IMR-90 (cell line): ENCODE results near the gene EBP. TPM values are rescaled to one million over a fixed set of nuclear protein-coding genes. Genes with fewer than 3 reads are reported as not detected.

ENCODE experiments used
- ATAC-seq: fragments of 200-7000 bp; cut with Tn5 transposase; 2 replicates; pipeline ENCODE4 v1.9.1; 2020; ENCODE audit warnings: low read depth, mild to moderate bottlenecking, moderate library complexity
- BruUV-seq: library from RNA; stranded (reverse); fragments of 400-500 nt; replicated peaks from 2 replicates; lab custom pipeline; 2021; lab: Mats Ljungman, UMichigan
- CTCF ChIA-PET: fragments of 300-600 bp; formaldehyde crosslinking; extraction: SDS; loops from one replicate; lab custom pipeline; 2021; ENCODE audit warnings: antibody characterized with exemption; lab: Yijun Ruan, JAX
- POLR2A ChIA-PET: fragments of 300-600 bp; sonication (Branson Sonifier 250); formaldehyde crosslinking; loops from one replicate; lab custom pipeline; 2022; ENCODE audit warnings: antibody characterized with exemption; ENCODE audit not compliant: unreplicated experiment; lab: Charles Lee
- DNase-seq: peaks from one replicate; pipeline ENCODE4 v3.0.0; 2013
- H2AFZ ChIP-seq: replicated peaks from 2 replicates; pipeline ENCODE3; 2013; ENCODE audit warnings: low read length, mild to moderate bottlenecking; ENCODE audit not compliant: poor library complexity
- H2AK5ac ChIP-seq: 2 replicates; pipeline ENCODE4 v1.6.1; 2013; ENCODE audit warnings: low read depth, low read length, inconsistent platforms
- H2AK9ac ChIP-seq: replicated peaks from 2 replicates; pipeline ENCODE3; 2013; ENCODE audit warnings: mild to moderate bottlenecking, low read depth, low read length, moderate library complexity; ENCODE audit not compliant: poor library complexity
- H2BK120ac ChIP-seq: 2 replicates; pipeline ENCODE4 v1.6.1; 2013; ENCODE audit warnings: low read depth, low read length, inconsistent platforms
- H2BK15ac ChIP-seq: 3 replicates; pipeline ENCODE4 v1.6.1; 2013; ENCODE audit warnings: low read depth, low read length, inconsistent platforms
- H2BK20ac ChIP-seq: 2 replicates; pipeline ENCODE4 v1.6.1; 2013; ENCODE audit warnings: low read depth, mild to moderate bottlenecking, inconsistent platforms, low read length, moderate library complexity
- H2BK5ac ChIP-seq: 2 replicates; pipeline ENCODE4 v1.6.1; 2013; ENCODE audit warnings: mild to moderate bottlenecking, low read depth, low read length, inconsistent platforms; ENCODE audit not compliant: poor library complexity, severe bottlenecking
- H3K14ac ChIP-seq: replicated peaks from 2 replicates; pipeline ENCODE4 v1.6.1; 2013; ENCODE audit warnings: low read depth, low read length, inconsistent platforms
- H3K18ac ChIP-seq: 2 replicates; pipeline ENCODE4 v1.6.1; 2013; ENCODE audit warnings: low read depth, low read length, control low read depth
- H3K23ac ChIP-seq: 2 replicates; pipeline ENCODE4 v1.6.1; 2013; ENCODE audit warnings: low read depth, low read length, inconsistent platforms
- H3K27ac ChIP-seq: 2 replicates; pipeline ENCODE4 v1.5.1; 2013; ENCODE audit warnings: mild to moderate bottlenecking, control low read depth, low read length; ENCODE audit not compliant: insufficient read depth
- H3K27me3 ChIP-seq: 2 replicates; pipeline ENCODE4 v1.6.1; 2013; ENCODE audit warnings: low read length; ENCODE audit not compliant: control insufficient read depth, insufficient read depth
- H3K36me3 ChIP-seq: 2 replicates; pipeline ENCODE4 v1.6.1; 2013; ENCODE audit warnings: low read length, mixed read lengths; ENCODE audit not compliant: control insufficient read depth, insufficient read depth
- H3K4ac ChIP-seq: 2 replicates; pipeline ENCODE4 v1.6.1; 2013; ENCODE audit warnings: low read depth, low read length, inconsistent platforms
- H3K4me1 ChIP-seq: 2 replicates; pipeline ENCODE4 v1.6.1; 2013; ENCODE audit warnings: low read length, mixed read lengths; ENCODE audit not compliant: control insufficient read depth, insufficient read depth
- H3K4me2 ChIP-seq: 2 replicates; pipeline ENCODE4 v1.6.1; 2013; ENCODE audit warnings: low read depth, mild to moderate bottlenecking, control low read depth, low read length, moderate library complexity
- H3K4me3 ChIP-seq: 2 replicates; pipeline ENCODE4 v1.5.1; 2013; ENCODE audit warnings: low read depth, mild to moderate bottlenecking, control low read depth, low read length, moderate library complexity; ENCODE audit not compliant: insufficient read depth
- H3K56ac ChIP-seq: 2 replicates; pipeline ENCODE4 v1.6.1; 2013; ENCODE audit warnings: low read length, inconsistent platforms; ENCODE audit not compliant: insufficient read depth; ENCODE audit errors: extremely low read depth
- H3K79me1 ChIP-seq, 2 experiments: 2 replicates each; pipeline ENCODE4 v1.6.1; 2013; ENCODE audit warnings: low read length in 2 of 2, inconsistent platforms in 1 of 2, low read depth in 1 of 2
- H3K9ac ChIP-seq: 2 replicates; pipeline ENCODE4 v1.6.1; 2013; ENCODE audit warnings: low read depth, low read length, control low read depth
- H3K9me1 ChIP-seq: 2 replicates; pipeline ENCODE4 v1.6.1; 2013; ENCODE audit warnings: low read length, inconsistent platforms; ENCODE audit not compliant: insufficient read depth
- H3K9me3 ChIP-seq: 2 replicates; pipeline ENCODE4 v1.6.1; 2013; ENCODE audit warnings: low read length; ENCODE audit not compliant: control insufficient read depth, insufficient read depth
- H4K20me1 ChIP-seq: 2 replicates; pipeline ENCODE4 v1.6.1; 2013; ENCODE audit warnings: low read length, inconsistent platforms; ENCODE audit not compliant: insufficient read depth
- H4K5ac ChIP-seq: 2 replicates; pipeline ENCODE4 v1.6.1; 2013; ENCODE audit warnings: mild to moderate bottlenecking, low read depth, low read length, control low read depth
- H4K8ac ChIP-seq, 2 experiments: 2 replicates each; pipeline ENCODE4 v1.6.1; 2013; ENCODE audit warnings: low read depth in 2 of 2, low read length in 2 of 2, control low read depth in 1 of 2, inconsistent platforms in 1 of 2
- H4K91ac ChIP-seq: 2 replicates; pipeline ENCODE4 v1.6.1; 2013; ENCODE audit warnings: low read depth, low read length, inconsistent platforms; ENCODE audit not compliant: insufficient read depth
- BHLHE40 ChIP-seq: fragments of 150-350 bp; IDR thresholded peaks from 2 replicates; pipeline ENCODE4 v1.6.1; 2016; ENCODE audit warnings: mild to moderate bottlenecking, low read depth, low read length
- CEBPB ChIP-seq: IDR thresholded peaks from 2 replicates; pipeline ENCODE4 v1.6.1; 2012; ENCODE audit warnings: low read depth, low read length, improper control_type of control experiment
- CHD1 ChIP-seq: IDR thresholded peaks from 2 replicates; pipeline ENCODE4 v1.6.1; 2012; ENCODE audit warnings: low read depth, low read length, improper control_type of control experiment
- FOS ChIP-seq: fragments of 150-350 bp; IDR thresholded peaks from 2 replicates; pipeline ENCODE4 v1.6.1; 2016; ENCODE audit warnings: low read depth, low read length
- MAFK ChIP-seq: IDR thresholded peaks from 2 replicates; pipeline ENCODE4 v1.6.1; 2012; ENCODE audit warnings: low read depth, low read length, improper control_type of control experiment
- MAZ ChIP-seq: IDR thresholded peaks from 2 replicates; pipeline ENCODE4 v1.6.1; 2012; ENCODE audit warnings: low read depth, mild to moderate bottlenecking, low read length, improper control_type of control experiment, moderate library complexity, borderline replicate concordance
- MXI1 ChIP-seq: IDR thresholded peaks from 2 replicates; pipeline ENCODE4 v1.6.1; 2012; ENCODE audit warnings: low read depth, mild to moderate bottlenecking, low read length, moderate library complexity, borderline replicate concordance
- NFE2L2 ChIP-seq: fragments of 150-350 bp; IDR thresholded peaks from 2 replicates; pipeline ENCODE4 v1.6.1; 2016; ENCODE audit warnings: low read depth, mild to moderate bottlenecking, low read length
- POLR2A ChIP-seq: IDR thresholded peaks from 2 replicates; pipeline ENCODE4 v1.6.1; 2012; ENCODE audit warnings: mild to moderate bottlenecking, low read depth, low read length
- RFX5 ChIP-seq: IDR thresholded peaks from 2 replicates; pipeline ENCODE4 v1.8.0; 2012; ENCODE audit warnings: low read depth, mild to moderate bottlenecking, low read length, moderate library complexity
- SMC3 ChIP-seq: fragments of 150-350 bp; IDR thresholded peaks from 2 replicates; pipeline ENCODE4 v1.6.1; 2016; ENCODE audit warnings: low read depth, mild to moderate bottlenecking, antibody characterized with exemption, low read length, moderate library complexity
- WGBS, 2 experiments: methylation state at CpG; one replicate each; pipeline versions ENCODE4 v1.1.5 to v1.1.7; 2013; ENCODE audit warnings: missing lambda C conversion rate in 2 of 2; ENCODE audit not compliant: insufficient read length in 1 of 2; ENCODE audit errors: extremely low coverage in 2 of 2; 5-methylcytosine and 5-hydroxymethylcytosine counted together
- dilution Hi-C: fragments of 300-500 bp; cut with HindIII; formaldehyde crosslinking; loops from one replicate; pipeline ENCODE4 v1.14.3; 2018; ENCODE audit warnings: low sequenced_read_pairs; ENCODE audit not compliant: unreplicated experiment
- in situ Hi-C: fragments of 300-500 bp; cut with MboI; formaldehyde crosslinking; loops from 3 replicates; pipeline ENCODE4 v1.14.3; 2019; ENCODE audit warnings: low sequenced_read_pairs, inconsistent platforms, mixed read lengths
- intact Hi-C: fragments of 100-400 bp; cut with micrococcal nuclease; formaldehyde crosslinking; loops from 2 replicates; pipeline ENCODE4 v1.10.0; 2022
- polyA plus RNA-seq, 3 experiments: library from polyadenylated mRNA; depleted of rRNA; stranded (reverse); fragments of >200 nt; gene quantifications; 2 replicates each; pipeline ENCODE4 v1.2.3, GENCODE V29; 2012; ENCODE audit warnings: low replicate concordance in 1 of 3
- total RNA-seq: library from RNA; depleted of rRNA; stranded (reverse); fragments of >200 nt; gene quantifications from 2 replicates; pipeline ENCODE4 v1.2.3, GENCODE V29; 2012
- TF ChIP-seq, protein P1 (sequence below): conservative IDR thresholded peaks from 2 replicates; pipeline ENCODE4 v1.5.1; 2012; ENCODE audit warnings: mild to moderate bottlenecking, low read depth, low read length, improper control_type of control experiment
- TF ChIP-seq, protein P2 (sequence below): fragments of 150-350 bp; IDR thresholded peaks from 2 replicates; pipeline ENCODE4 v1.6.1; 2017; ENCODE audit warnings: mild to moderate bottlenecking, antibody characterized with exemption, low read length, low read depth

Gene EBP
- total and polyA plus RNA-seq, 2 of the 4 experiments (the other 2 are of a cell fraction) = 39.4 to 78.9 TPM

- H3K36me3 ChIP-seq = no peaks in the 10 kb centered on the region; the same call in none of the 2 replicates
- no peaks in the 10 kb centered on the region for H3K27me3 ChIP-seq
- H3K9me3 ChIP-seq = no peaks in the 10 kb centered on the region; the same call in 1 of the 2 replicates
- TF ChIP-seq BHLHE40 = no peak
- TF ChIP-seq, protein P1, sequence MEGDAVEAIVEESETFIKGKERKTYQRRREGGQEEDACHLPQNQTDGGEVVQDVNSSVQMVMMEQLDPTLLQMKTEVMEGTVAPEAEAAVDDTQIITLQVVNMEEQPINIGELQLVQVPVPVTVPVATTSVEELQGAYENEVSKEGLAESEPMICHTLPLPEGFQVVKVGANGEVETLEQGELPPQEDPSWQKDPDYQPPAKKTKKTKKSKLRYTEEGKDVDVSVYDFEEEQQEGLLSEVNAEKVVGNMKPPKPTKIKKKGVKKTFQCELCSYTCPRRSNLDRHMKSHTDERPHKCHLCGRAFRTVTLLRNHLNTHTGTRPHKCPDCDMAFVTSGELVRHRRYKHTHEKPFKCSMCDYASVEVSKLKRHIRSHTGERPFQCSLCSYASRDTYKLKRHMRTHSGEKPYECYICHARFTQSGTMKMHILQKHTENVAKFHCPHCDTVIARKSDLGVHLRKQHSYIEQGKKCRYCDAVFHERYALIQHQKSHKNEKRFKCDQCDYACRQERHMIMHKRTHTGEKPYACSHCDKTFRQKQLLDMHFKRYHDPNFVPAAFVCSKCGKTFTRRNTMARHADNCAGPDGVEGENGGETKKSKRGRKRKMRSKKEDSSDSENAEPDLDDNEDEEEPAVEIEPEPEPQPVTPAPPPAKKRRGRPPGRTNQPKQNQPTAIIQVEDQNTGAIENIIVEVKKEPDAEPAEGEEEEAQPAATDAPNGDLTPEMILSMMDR = no peak
- no peak for TF ChIP-seq CEBPB
- TF ChIP-seq RFX5 = no peak
- TF ChIP-seq, protein P2, sequence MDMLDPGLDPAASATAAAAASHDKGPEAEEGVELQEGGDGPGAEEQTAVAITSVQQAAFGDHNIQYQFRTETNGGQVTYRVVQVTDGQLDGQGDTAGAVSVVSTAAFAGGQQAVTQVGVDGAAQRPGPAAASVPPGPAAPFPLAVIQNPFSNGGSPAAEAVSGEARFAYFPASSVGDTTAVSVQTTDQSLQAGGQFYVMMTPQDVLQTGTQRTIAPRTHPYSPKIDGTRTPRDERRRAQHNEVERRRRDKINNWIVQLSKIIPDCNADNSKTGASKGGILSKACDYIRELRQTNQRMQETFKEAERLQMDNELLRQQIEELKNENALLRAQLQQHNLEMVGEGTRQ = no peak
- TF ChIP-seq FOS = no peak
- no peak for TF ChIP-seq CHD1
- no peak for TF ChIP-seq MXI1
- TF ChIP-seq MAZ = no peak
- TF ChIP-seq SMC3 = no peak
- TF ChIP-seq NFE2L2 = no peak
- no peak for TF ChIP-seq MAFK
- TF ChIP-seq POLR2A = no peak
- no peak overlapping the region for H3K56ac ChIP-seq
- BruUV-seq = no TSS peak
- DNase-seq (no peak), ATAC-seq (no peak)
- H4K5ac ChIP-seq = no peak overlapping the region
- peaks cover 6 to 12% of the 10 kb centered on the region in 2 experiments; a peak in 3 of 4 replicates for H3K79me1 ChIP-seq
- H3K4ac ChIP-seq = peak overlapping the region; percentile 41
- peak overlapping the region; percentile 89 for H3K9ac ChIP-seq
- H3K23ac ChIP-seq = peak overlapping the region; percentile 35
- in situ Hi-C loops = no loop called here
- no peak overlapping the region for H2AK5ac ChIP-seq
- H3K9me1 ChIP-seq = no peaks in the 10 kb centered on the region
- H4K20me1 ChIP-seq = no peaks in the 10 kb centered on the region
- H3K4me2 ChIP-seq = peak overlapping the region; percentile 92
- no peak overlapping the region for H2BK120ac ChIP-seq
- CTCF ChIA-PET = no interaction called here
- H2BK5ac ChIP-seq = no peak overlapping the region
- 54% methylated on average over 11 of the region's 11 CpGs; no CpG with 5 or more reads in 1 of the 2 experiments for WGBS, 2 experiments
- peak overlapping the region; percentile 76 for H2AK9ac ChIP-seq
- no peak overlapping the region for H3K27ac ChIP-seq
- dilution Hi-C loops = no loop called here
- H2BK15ac ChIP-seq = no peak overlapping the region
- peak overlapping the region; percentile 96 for H3K4me3 ChIP-seq
- H4K91ac ChIP-seq = no peak overlapping the region
- H2BK20ac ChIP-seq = no peak overlapping the region
- intact Hi-C loops = no loop called here
- H3K14ac ChIP-seq = peak overlapping the region; percentile 63; the same call in 1 of the 2 replicates
- POLR2A ChIA-PET = no interaction called here
- H3K18ac ChIP-seq = no peak overlapping the region
- no peaks in the 10 kb centered on the region for H3K4me1 ChIP-seq
- peak overlapping the region; percentile 94 for H2AFZ ChIP-seq
- H4K8ac ChIP-seq = 0 out of 4 replicates have a peak overlapping the region, but pooled peaks of 1 of the 2 experiments have one; percentile 67
Measured at GRCh38 chrX:48509619-48510018, 12.0 kb upstream of the EBP start.
